NT2/D1 (cell line): ENCODE measurements around the gene CCDC57.

Source experiments
- SUZ12 ChIP-seq: IDR thresholded peaks from 2 replicates; pipeline ENCODE4 v1.6.1; 2011; ENCODE audit not compliant: insufficient read length, insufficient read depth; ENCODE audit errors: extremely low read depth
- YY1 ChIP-seq: IDR thresholded peaks from 2 replicates; pipeline ENCODE4 v1.6.1; 2011; ENCODE audit not compliant: insufficient read length, insufficient read depth
- ZNF274 ChIP-seq: IDR thresholded peaks from 2 replicates; pipeline ENCODE4 v1.6.1; 2011; ENCODE audit warnings: mild to moderate bottlenecking, low read depth, low read length

- no peak for TF ChIP-seq YY1
- TF ChIP-seq ZNF274 = no peak
- no peak for TF ChIP-seq SUZ12
These were observed 106.6 kb downstream of the CCDC57 start for GRCh38 chr17:82105882-82106687.
